ENCODE data around the gene TARDBP. TPM values are rescaled to one million over a fixed set of nuclear protein-coding genes. Genes with fewer than 3 reads are reported as not detected.
"Not testable (repeated sequence)": the region's sequence is repeated elsewhere in the genome, so short reads cannot be mapped to it uniquely, and the experiment has no call there.

Gene TARDBP
- polyA plus RNA-seq, 1 experiment: 55.5 TPM

- no peaks in the 10 kb centered on the region for H3K27me3 ChIP-seq (ENCODE audit: control insufficient read depth, insufficient read depth, low read length)
- POLR2A ChIA-PET: no interaction called here
- CTCF ChIA-PET: interaction anchor here (1.5 kb wide), 1 partner anchor 34 kb away, joined by 5 read pairs; no protein-coding TSS in a partner anchor
- no peak for TF ChIP-seq CTCF (IDR thresholded peaks at IDR 0.05; ENCODE audit: insufficient read depth, low read depth, low read length)
- no peak overlapping the region for H3K4me3 ChIP-seq (ENCODE audit: low read depth, low read length)
- H3K36me3 ChIP-seq (ENCODE audit: control insufficient read depth, insufficient read depth, low read length): peaks cover 49% of the 10 kb centered on the region
- no peak for DNase-seq (ENCODE audit: low read depth)
These were observed 59.2 kb downstream of the TARDBP start for GRCh38 chr1:11071463-11072215.

GRCh38 chr1:11072216-11072917 lies 59.9 kb downstream of the TARDBP start:
- ChIA-PET CTCF (interaction anchor here (1.2 kb wide), 1 partner anchor 35 kb away, joined by 3 read pairs; no protein-coding TSS in a partner anchor), POLR2A (no interaction called here)
- peaks cover 51% of the 10 kb centered on the region for H3K36me3 ChIP-seq (ENCODE audit: control insufficient read depth, insufficient read depth, low read length)
- DNase-seq (ENCODE audit: low read depth): no peak
- TF ChIP-seq CTCF (IDR thresholded peaks at IDR 0.05; ENCODE audit: insufficient read depth, low read depth, low read length): no peak
- no peaks in the 10 kb centered on the region for H3K27me3 ChIP-seq (ENCODE audit: control insufficient read depth, insufficient read depth, low read length)
- H3K4me3 ChIP-seq (ENCODE audit: low read depth, low read length): no peak overlapping the region

GRCh38 chr1:11073398-11073797 lies 60.9 kb downstream of the TARDBP start:
- CTCF ChIA-PET: interaction anchor here (0.6 to 1.2 kb wide), 2 partner anchors 36 to 1250 kb away, joined by 3 read pairs; no protein-coding TSS in a partner anchor
- DNase-seq (ENCODE audit: low read depth); H3K4me3 ChIP-seq (ENCODE audit: low read depth, low read length); POLR2A ChIA-PET; H3K27me3 ChIP-seq (ENCODE audit: control insufficient read depth, insufficient read depth, low read length): not testable (repeated sequence)
- peaks cover 47% of the 10 kb centered on the region for H3K36me3 ChIP-seq (ENCODE audit: control insufficient read depth, insufficient read depth, low read length)

Other genes starting within 250 kb of the TARDBP start
- gene CASZ1, start 216.0 kb upstream of the TARDBP start, polyA plus RNA-seq (2011; rRNA removed): 0.26 and 0.64 TPM in 2 replicates
- gene MASP2, start 34.6 kb downstream of the TARDBP start, polyA plus RNA-seq (2011; rRNA removed): not detected in 2 replicates
- 47.5 and 75.2 TPM in 2 replicates for gene SRM, start 47.4 kb downstream of the TARDBP start, polyA plus RNA-seq (2011; rRNA removed)
- 72.1 and 74.6 TPM in 2 replicates for gene EXOSC10, start 87.2 kb downstream of the TARDBP start, polyA plus RNA-seq (2011; rRNA removed)
- not detected in 2 replicates for gene ANGPTL7, start 176.7 kb downstream of the TARDBP start, polyA plus RNA-seq (2011; rRNA removed)
- 28.7 and 31.6 TPM in 2 replicates for gene MTOR, start 249.9 kb downstream of the TARDBP start, polyA plus RNA-seq (2011; rRNA removed)